CMK (cell line): Measurements from ENCODE around the gene PSMG4.

Experiments used
- DNase-seq: peaks from one replicate; pipeline ENCODE4 v3.0.0-alpha.2; 2010; ENCODE audit warnings: low read depth

PSMG4 gene

DNA sequence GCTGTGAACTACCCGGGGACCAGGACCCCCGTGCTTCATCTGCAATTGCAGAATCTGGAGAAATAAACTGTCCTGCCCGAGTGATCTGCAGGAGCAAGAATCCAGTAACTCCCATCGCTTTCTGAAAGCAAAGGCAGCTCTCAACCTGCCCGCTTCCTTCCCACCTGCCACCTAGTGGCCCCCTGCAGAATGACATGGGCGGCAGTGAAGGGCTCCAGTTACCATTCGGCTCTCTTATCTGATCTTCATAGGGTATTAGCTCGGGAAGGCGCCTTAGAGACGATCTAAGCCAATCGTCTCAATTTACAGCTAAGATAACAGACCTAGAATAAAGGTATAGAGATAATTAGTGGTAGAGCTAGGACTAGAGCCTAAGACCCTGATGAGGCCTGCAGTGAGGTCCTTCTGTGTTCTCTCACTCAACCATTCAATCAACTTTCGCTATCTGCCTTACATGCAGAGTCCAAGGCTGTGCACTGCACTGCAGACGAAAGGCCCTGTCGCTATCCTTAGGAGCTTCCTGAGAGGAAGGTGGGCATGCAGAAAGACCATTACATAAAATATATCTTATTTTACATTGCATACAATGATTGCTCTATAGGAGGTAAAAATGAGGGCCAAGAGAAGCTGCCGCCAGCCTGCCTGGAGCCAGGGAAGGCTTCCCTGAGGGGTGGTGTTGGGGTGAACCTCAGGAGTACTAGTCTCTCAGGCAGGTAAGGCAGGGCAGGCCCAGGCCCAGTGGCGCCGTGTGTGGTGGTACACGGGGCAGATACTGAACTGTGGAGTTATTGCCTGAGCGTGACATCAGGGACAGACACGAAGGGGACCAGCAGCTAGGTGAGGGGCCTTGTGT, 7.1 kb upstream of the PSMG4 start:
- peak; percentile 62 for DNase-seq

DNA sequence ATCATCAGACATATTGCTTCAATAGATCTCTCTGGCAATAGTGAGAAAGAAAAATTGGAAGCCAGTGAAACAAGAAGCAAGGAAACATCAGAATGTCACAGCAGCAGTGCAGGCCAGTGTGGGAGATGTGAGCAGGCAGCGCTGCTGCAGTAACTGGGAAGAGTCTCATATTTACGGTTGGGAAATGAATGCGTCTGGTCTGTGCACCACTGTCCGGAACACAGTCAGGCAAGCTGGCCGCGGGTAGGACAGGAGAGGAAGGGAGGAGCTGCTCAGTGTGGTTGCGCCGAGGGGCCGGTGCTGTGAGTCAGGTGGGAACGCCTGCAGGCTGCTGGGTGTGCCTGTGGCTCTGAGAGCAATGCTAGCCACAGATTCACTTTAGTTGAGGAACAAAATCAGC, 6.4 kb upstream of the PSMG4 start:
- no peak for DNase-seq

DNA sequence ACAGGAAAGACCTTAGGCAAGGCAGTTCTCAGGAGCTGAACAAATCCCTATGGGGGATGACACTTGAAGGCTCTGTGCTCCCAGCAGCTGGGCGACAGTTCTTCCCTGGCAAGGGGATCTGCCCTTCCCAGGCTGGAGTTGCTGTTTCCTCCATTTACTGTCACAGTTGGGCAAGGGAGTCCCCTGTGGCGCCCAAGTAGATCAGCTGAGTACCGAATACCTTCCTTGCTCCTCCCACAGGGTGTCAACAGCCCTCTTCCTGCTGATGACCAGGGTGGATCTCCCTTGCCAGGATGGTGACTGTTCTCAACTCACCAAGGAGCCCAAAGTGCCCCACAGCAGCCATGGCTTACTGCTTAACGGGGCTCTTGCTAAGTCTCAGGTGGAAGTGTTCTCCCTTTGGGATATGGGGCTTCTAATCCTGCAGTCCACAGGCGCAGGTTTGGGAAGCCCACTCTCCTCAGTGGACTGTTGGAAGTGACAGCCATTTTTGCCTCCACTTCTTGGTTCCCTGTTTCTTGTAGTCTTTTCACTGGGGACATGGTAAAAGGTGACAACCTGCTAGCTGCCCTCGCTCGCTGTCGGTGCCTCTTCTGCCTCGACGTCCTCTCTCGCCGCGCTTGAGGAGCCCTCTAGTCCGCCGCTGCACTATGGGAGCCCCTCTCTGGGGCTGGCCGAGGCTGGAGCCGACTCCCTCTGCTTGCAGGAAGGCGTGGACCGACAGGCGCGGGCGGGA, 5.7 kb upstream of the PSMG4 start:
- DNase-seq = no peak

DNA sequence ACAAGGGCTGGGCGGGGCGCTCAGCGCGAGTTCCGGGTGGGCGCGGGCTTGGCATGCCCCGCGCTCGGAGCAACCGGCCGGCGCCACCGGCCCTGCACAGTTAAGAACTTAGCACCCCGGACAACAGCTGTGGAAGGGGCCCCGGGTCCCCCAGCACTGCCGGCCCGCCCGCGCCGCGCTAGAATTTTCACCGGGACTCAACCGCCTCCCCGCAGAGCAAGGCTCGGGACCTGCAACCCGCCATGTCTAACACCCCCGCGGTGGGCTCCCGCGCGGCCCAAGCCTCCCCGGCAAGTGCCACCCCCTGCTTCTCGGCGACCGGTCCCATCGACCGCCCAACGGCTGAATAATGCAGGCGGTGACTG, 5.2 kb upstream of the PSMG4 start:
- no peak for DNase-seq

DNA sequence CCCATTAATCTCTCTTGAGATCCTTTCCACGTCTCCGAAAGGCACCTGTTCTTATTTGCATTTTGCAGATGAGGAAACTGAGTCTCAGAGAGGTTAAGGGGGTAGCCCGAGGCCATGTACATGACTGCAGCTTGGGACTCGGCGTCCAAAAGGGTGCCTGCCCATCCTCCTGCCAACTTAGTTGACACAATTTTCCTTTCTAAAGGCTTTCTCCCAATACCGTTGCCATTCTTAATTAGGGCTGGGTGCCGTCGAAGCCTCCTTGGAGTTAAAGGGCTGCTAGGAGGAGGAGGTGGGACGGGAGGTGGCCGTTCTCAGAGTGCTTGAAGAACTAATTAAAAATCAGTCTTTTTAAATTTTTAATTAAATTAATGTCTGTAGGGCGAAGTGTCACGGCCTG, 546 bp upstream of the PSMG4 start:
- no peak for DNase-seq

DNA sequence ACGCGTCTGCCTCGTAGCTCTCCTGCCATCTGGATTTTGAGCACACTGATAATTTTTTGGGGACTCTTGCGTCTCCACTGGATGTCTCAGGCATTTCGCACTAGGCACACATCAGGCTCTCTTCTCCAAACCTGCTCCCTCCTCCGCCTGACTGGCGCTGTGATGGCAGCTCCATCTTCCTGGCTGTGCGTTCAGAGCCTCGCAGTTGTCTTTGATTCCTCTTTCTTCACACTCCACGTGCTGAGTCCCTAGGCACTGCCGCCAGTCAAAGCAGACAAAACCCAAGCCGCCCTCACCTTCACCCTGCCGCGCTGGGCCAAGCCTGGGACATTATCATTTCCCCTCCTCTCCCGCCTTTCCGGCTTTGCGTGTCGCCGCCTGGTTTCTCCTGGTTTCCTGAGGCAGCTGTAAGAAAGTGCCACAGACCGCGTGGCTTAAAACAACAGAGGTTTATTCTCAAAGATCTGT, 778 bp downstream of the PSMG4 start:
- no peak for DNase-seq

DNA sequence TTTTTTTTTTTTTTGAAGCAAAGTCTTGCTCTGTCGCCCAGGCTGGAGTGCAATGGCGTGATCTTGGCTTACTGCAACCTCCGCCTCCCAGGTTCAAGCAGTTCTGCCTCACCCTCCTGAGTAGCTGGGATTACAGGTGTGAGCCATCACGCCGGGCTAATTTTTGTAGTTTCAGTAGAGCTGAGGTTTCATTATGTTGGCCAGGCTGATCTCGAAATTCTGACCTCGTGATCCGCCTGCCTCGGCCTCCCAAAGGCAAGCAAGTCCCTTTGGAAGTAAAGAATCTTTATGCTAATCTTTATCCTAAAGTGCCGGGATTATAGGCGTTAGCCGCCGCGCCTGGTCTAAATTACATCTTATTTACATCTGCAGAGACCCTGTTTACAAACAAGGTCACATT, 1.5 kb downstream of the PSMG4 start:
- DNase-seq = no peak

DNA sequence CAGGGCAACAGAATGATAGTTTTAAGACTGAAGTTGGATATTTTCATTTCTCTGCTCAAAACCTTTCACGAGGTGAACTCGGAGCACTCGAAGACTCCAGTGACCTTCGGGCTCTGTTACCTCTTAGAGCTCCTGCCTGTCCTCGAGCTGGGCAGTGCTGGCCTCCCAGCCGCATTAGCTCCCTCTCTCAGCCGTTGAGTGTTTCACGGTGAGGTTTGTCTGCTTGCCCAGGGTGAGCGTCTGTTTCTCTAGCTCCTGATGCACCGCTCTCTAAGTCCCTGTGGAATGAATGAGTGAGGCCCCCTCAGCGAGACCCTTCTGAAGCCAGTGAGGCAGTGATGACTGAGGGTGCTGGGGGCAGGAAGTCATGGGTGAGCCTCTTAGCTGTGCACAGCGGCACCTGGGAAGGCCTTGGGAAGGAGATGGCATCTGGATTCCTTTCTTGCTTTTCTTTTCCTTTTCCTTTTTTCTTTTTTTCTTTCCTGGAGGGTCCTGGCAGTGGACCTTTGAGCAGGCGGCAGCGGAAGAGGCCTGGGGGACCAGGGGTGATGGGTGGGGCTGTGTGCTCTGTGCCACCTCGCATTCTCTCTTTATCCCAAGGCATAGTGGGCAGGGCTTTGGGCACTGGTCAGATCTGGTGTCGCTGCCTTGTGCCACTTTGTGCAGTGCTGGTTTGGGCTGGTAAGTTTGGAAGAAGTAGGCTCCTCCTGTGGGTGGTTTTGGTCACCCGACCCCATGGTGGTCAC, 2.2 kb downstream of the PSMG4 start:
- DNase-seq = no peak

DNA sequence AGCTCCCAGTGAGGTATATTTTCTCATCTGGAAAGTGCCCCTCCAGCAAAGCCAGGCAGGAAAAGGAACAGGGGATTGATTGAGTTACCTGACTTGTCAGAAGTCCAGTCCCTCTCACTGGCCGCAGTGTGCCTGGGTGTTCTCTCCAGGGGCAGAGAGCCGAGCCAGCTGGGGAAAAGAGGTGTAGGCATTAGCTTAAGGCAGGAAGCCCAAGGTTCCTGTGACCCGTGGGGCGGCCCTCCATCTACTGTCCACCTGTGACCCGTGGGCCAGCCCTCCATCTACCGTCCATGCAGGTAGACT, 2.7 kb downstream of the PSMG4 start:
- DNase-seq = no peak

DNA sequence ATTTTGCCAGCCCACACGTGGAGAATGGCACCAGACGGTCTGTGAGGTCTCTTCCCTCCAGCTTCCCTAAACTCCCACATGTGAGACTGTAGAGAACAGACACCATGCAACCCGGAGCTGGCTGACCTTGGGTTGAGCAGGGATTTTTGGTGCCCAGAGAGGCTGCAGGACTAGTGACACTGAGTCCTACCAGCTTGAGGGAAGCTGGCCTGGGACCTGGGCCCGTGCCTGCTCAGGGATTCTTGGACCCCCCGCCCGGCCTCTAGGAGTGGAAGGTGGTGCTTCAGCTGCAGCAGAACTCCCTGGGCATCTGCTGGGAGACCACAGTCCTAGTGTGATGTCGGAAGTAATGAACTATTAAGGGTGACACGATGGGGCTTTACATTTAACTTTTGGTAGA, 3.2 kb downstream of the PSMG4 start:
- no peak for DNase-seq

DNA sequence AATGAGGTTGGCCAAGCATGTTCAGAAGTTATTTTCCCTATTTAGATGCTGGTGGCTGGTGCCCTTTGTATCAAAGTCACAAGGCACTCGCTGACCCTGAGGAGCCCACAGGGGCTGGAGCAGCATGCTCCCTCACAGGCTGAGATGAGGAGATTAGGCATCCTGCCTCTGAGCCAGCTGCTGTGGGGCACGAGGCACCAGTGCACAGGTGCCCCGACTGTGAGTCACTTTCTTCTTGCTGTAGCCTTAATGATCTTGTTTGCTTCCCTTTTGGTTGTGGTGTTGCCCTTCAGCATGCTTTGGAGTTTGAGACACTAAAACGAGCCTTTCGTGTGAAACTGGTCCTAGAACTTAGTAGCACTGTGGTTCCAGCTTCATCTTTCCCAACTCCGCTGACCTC, 4.3 kb downstream of the PSMG4 start:
- no peak for DNase-seq

DNA sequence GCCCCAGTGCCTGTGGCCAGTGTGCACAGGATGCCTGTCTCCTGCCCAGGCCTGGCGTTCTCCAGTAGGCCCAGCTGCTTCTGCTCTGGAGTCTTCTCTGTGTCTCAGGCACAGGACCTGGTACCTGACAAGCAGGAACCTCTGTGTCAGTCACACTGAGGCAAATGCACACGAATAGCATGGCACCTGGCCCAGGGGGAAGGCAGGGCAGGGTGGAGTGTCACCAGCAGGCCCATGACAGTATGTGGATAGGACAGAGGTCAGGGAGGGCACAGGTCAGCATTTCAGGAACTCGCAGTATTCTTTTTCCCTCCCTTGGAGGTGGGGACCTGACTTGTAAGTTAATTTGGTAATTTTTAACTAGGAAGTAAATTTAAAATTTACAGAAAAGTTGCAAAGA, 5.6 kb downstream of the PSMG4 start:
- no peak for DNase-seq

DNA sequence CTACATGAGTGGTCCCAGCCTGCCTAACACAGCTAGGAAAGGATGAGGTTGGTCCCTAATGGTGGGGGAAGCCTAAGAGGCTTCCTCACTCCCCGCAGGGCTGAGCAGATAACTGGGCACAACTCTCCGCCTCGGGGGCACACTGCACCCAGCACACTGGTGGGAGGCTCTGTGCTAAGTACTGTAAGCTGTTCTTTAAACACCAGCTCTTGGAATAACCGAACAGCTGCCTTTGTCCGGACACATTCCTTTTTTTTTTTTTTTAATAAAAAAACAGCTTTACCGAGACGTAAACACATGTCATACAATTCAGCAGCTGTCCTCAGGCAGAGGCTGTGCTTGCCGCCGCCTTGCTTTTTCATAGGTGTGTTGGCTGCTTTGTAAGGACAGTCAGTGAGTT, 6.9 kb downstream of the PSMG4 start:
- no peak for DNase-seq

DNA sequence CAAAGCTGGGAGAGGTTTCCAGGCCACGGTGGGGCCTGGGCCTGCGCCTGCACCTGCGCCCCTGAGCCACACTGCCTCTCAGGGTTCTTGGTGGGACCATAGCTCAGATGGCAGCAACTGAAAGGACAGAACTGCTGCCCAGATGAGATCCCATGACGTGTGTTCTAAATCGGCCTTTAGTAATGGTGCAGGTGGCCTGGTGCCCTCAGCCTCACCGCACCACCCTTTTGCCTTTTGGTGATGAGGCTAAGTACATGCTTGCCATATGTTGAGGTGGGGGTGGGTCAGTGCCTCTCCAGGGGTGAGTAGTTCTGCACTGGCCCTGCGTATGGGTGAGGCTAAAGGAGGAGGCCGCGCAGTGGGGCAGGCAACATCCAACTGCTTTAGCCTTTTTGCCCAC, 7.4 kb downstream of the PSMG4 start:
- no peak for DNase-seq

DNA sequence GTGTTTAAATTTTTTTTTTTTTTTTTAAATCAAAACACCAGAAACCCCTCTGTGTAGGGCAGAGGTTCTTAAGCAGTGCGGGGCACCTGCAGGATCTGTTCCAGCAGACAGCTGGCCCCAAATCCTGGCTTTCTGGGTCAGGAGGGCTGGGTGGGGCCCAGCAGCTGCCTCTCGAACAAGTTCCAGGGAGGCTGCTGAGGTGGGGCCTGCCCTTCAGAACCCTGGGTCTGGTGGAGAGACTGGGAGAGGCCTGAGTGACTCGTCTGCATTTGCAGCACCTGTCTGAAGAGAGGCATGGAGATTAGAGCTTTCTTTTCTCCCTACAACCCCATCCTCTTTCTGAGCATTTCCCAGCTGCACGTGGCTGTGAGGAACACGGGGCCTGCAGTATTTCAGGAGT, 8.4 kb downstream of the PSMG4 start:
- DNase-seq = no peak

DNA sequence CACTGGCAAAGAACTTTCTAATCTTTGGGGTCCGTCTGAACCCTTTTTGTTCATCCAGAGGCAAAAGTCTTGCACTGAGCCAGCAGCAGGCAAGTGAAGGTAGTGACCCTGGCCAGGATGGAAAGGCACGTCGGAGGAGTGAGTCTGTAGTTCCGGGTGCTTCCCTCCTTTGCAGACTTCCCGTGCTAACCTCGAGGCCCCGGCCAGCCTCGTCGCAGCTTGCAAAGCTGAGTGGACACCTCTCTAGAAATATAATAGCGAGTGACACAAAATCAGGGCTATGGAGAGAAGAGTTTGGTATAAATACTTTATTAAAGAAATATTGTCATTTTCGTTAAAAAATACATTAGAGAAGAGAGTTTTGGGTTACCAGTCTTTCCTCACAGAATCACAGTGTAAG, 9.9 kb downstream of the PSMG4 start:
- no peak for DNase-seq

DNA sequence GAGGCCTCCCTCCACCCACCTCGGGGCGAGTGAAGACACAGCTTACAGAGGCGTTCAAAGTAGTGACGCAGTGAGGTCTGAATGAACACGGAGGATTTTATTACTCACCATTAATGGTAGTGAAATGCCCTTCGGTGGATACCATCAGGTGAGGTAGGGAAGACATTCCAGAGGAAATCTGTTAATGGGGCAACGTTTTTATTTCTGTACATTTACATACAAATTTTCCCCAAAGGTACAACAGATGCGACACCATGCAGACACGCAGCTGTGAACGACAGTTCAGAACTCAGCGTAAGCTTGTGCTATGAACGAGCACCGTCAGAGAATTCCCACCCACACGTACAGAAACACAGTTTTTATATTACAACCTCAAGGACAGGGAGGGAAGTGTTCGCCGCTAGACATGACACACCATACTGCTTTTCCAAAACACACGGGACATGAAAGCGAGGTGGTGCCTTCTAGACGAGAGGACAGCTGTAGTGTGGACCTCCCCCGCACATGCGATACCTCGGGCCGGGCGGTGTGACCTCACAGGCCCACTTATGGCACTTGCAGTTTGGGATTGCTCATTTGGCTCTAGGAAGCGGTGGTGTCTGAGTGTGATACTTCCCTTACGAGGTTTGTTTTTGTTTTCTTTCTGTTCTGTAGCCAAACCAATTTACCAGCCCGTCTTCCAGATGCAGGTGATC, 10.7 kb downstream of the PSMG4 start:
- DNase-seq = no peak

DNA sequence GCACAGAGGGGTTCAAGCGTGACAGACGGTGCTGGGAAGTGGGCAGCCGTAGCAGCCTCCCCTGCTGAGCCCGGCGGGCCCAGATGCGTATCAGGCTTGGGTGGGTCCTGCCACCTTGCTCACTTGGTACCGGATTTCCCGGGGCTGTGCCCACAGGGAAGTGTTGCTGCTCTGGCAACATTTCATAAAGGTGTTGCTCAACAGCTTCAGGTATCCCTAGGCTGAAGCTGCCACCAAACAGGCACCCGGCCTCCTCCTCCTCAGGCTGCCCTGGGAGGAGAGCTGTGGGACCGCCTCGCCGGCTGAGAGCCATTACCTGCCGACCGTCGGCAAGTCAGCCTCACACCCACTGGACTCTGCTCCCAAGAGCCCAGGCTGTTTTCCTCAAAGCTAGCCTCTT, 11.5 kb downstream of the PSMG4 start:
- DNase-seq = no peak

DNA sequence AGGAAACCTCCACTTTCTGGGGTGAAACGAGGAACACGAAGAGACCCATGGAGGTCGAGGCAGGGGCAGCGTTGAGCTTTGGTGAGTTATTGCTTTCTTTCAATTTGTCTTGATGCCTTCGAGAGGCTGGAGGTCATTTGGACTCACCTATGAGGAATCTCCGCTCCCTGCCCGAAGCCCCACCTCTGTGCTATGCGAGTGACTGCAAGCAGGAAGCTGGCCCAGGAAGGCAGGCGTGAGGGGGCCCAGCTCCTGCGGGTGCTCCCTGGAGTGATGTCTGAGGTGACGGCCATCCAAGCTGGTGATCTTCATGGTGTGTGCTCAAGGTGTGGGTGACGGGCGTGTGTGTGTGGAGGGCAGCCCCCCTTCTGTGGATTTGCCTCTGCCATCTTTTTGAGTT, 13.0 kb downstream of the PSMG4 start:
- DNase-seq = no peak

DNA sequence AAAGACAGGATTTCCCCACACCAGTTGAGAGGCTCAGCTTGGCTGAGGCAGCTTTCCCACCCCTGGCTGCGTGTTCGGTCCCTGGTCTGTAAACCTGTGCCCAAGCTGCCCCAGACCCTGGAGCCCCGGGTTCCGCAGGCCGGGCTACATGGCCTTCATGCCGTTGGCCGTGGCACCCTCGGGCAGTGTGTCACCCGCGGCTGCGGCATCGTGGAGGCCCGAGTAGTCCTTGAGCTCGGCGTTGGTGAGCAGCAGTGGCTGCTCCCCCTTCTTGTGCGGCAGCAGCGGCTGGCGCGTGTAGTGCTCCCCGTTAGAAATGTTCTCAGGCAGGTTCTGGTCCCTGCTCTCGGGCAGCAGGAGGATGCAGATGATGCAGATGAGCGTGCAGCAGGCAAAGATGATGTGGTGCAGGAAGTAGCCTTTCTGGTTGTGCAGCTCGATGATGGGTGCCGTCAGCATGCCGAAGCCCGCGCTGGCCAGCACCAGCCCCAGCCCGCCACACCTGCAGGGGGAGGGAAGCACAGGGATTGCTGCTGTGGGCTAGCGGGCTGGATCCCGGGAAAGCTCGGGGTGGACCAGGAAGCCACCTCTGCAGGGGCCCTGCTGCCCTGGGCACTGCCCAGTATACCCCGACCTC, 14.3 kb downstream of the PSMG4 start:
- no peak for DNase-seq

DNA sequence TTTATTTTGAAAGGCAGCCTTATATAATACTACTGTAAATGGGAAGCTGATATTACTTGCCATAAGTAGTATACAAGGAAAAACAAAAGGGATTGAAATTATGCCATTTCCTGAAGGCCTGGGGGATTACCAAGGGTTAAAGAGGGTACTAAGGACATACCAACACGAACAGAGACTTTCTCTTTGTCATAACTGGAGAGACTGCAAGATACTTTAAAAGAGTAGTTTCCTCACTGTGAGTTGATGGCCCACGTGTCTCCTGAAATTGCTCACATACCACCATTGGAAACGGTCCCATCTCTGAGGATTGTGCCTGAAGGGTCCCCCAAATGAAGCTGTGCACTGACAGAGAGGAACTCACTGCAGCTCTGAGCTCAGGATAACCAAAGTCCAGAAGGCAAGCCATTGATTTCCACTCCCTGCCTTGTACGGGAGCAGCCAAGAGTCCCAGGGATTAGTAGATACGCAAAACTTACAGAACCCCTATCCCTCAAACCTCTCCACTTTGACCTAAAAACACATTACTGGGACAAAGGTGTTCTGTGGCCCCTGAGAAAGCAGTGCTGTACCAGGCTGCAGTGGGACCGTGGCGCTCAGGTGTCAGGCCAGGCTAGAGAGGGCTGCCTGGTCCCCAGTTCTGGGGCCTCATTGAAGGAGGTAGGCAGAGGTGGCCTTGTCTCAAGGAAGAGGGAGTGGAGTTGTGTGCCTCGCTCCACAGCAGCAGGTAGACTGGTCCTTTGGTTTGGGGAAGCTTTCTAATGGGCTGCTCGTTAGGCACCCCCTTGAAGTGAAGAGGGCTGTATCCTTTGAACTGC, 15.2 kb downstream of the PSMG4 start:
- no peak for DNase-seq
